ENCODE results near the gene RUSC1.

- no peak for TF ChIP-seq CTCF (IDR thresholded peaks at IDR 0.05; ENCODE audit: insufficient read depth, low read depth, low read length)
- TF ChIP-seq EZH2 (IDR thresholded peaks at IDR 0.05; ENCODE audit: insufficient read depth, low read length), result no peak
Observed at GRCh38 chr1:155322571-155322952, 1.9 kb downstream of the RUSC1 start.

All from astrocyte (in vitro differentiated cells and primary cell).